Neutrophil (primary cell): ENCODE data around the gene TSEN15.

ENCODE experiments used
- H3K27ac ChIP-seq: fragments of 200-600 bp; sonication (generic); 2 replicates; pipeline ENCODE4 v1.5.1; 2016; ENCODE audit warnings: mild to moderate bottlenecking, moderate library complexity
- H3K27me3 ChIP-seq: fragments of 200-600 bp; sonication (generic); 2 replicates; pipeline ENCODE4 v1.6.0; 2016; ENCODE audit warnings: mild to moderate bottlenecking
- H3K36me3 ChIP-seq: fragments of 200-600 bp; sonication (generic); 2 replicates; pipeline ENCODE4 v1.5.1; 2017
- H3K4me1 ChIP-seq, 2 experiments: fragments of 200-600 bp in 1 of 2; sonication (generic) in 1 of 2; 1 replicate in 1 of 2; 2 replicates in 1 of 2; pipeline versions ENCODE4 v1.5.1 to v1.6.1; 2013 to 2016; ENCODE audit warnings: low read depth in 1 of 2, low read length in 1 of 2, mild to moderate bottlenecking in 1 of 2, moderate library complexity in 1 of 2; ENCODE audit not compliant: control insufficient read depth in 1 of 2, insufficient read depth in 1 of 2
- H3K4me3 ChIP-seq, 2 experiments: fragments of 200-600 bp in 1 of 2; sonication (generic) in 1 of 2; 1 replicate in 1 of 2; 2 replicates in 1 of 2; pipeline ENCODE4 v1.5.1; 2013 to 2016; ENCODE audit warnings: low read depth in 1 of 2, low read length in 1 of 2, mild to moderate bottlenecking in 1 of 2, moderate library complexity in 1 of 2
- H3K9me3 ChIP-seq: fragments of 200-600 bp; sonication (generic); 2 replicates; pipeline ENCODE4 v1.5.1; 2016
- CTCF ChIP-seq: fragments of 200-600 bp; sonication (generic); IDR thresholded peaks from 2 replicates; pipeline ENCODE4 v1.5.1; 2016; ENCODE audit warnings: antibody characterized with exemption

Gene TSEN15

GRCh38 chr1:184019506-184019905, 32.0 kb upstream of the TSEN15 start:
- no peak for TF ChIP-seq CTCF
- peaks cover 0 to 9% of the 10 kb centered on the region in 2 experiments for H3K4me1 ChIP-seq
- no peaks in the 10 kb centered on the region for H3K9me3 ChIP-seq
- no peak overlapping the region for H3K27ac ChIP-seq
- H3K4me3 ChIP-seq, result no peak overlapping the region
- no peaks in the 10 kb centered on the region for H3K27me3 ChIP-seq
- no peaks in the 10 kb centered on the region for H3K36me3 ChIP-seq

GRCh38 chr1:184020328-184020727, 31.2 kb upstream of the TSEN15 start:
- no peaks in the 10 kb centered on the region for H3K36me3 ChIP-seq
- no peak overlapping the region for H3K27ac ChIP-seq
- no peaks in the 10 kb centered on the region for H3K9me3 ChIP-seq
- no peak overlapping the region for H3K4me3 ChIP-seq
- no peaks in the 10 kb centered on the region for H3K27me3 ChIP-seq
- H3K4me1 ChIP-seq, result peaks cover 0 to 9% of the 10 kb centered on the region in 2 experiments
- TF ChIP-seq CTCF, result no peak

- no peak for TF ChIP-seq CTCF
- H3K4me1 ChIP-seq, result peaks cover 0 to 9% of the 10 kb centered on the region in 2 experiments
- no peaks in the 10 kb centered on the region for H3K36me3 ChIP-seq
- H3K9me3 ChIP-seq, result no peaks in the 10 kb centered on the region
- H3K4me3 ChIP-seq, result no peak overlapping the region
- no peaks in the 10 kb centered on the region for H3K27me3 ChIP-seq
- no peak overlapping the region for H3K27ac ChIP-seq
Measured at GRCh38 chr1:184020855-184021254, 30.7 kb upstream of the TSEN15 start.

GRCh38 chr1:184021728-184022127, 29.8 kb upstream of the TSEN15 start:
- H3K27me3 ChIP-seq, result no peaks in the 10 kb centered on the region
- no peak for TF ChIP-seq CTCF
- no peak overlapping the region for H3K4me3 ChIP-seq
- peaks cover 0 to 9% of the 10 kb centered on the region in 2 experiments for H3K4me1 ChIP-seq
- H3K27ac ChIP-seq, result no peak overlapping the region
- no peaks in the 10 kb centered on the region for H3K36me3 ChIP-seq
- no peaks in the 10 kb centered on the region for H3K9me3 ChIP-seq

GRCh38 chr1:184022668-184023067, 28.9 kb upstream of the TSEN15 start:
- no peaks in the 10 kb centered on the region for H3K36me3 ChIP-seq
- no peak overlapping the region for H3K27ac ChIP-seq
- peaks cover 0 to under 1% of the 10 kb centered on the region in 2 experiments for H3K4me1 ChIP-seq
- no peaks in the 10 kb centered on the region for H3K27me3 ChIP-seq
- H3K9me3 ChIP-seq, result no peaks in the 10 kb centered on the region
- no peak for TF ChIP-seq CTCF
- no peak overlapping the region for H3K4me3 ChIP-seq

GRCh38 chr1:184023171-184023570, 28.4 kb upstream of the TSEN15 start:
- H3K4me1 ChIP-seq, result no peaks in the 10 kb centered on the region
- H3K27me3 ChIP-seq, result no peaks in the 10 kb centered on the region
- no peak overlapping the region for H3K27ac ChIP-seq
- H3K4me3 ChIP-seq, result no peak overlapping the region
- no peaks in the 10 kb centered on the region for H3K36me3 ChIP-seq
- no peak for TF ChIP-seq CTCF
- H3K9me3 ChIP-seq, result no peaks in the 10 kb centered on the region
